ENCODE results near the gene FKBP15.
A peak's percentile ranks its signal among the peaks of the same experiment; 100 is the strongest.

DNA sequence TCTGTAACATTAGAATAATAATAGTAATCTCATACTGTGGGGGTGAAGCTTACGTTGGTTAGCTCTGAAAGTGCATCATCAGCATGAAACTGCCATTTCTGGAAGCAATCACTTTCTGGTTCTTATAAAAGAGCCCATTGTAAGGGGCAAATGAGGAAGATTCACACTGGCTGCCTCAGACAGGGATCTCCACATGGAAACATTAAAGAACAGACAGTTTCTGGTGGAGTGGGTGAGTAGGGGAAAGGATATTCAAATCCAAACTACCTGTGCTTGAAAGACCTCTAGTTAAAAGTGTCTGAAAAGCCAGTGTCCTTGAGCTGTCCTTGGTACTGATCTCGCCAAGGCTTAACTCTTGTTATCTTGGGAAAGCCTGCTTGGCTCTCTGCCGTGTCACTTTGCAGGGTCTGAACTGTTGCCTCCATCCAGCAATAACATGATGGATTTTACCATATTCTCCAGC is 89.4 kb downstream of the FKBP15 start:
- TF ChIP-seq MXI1 (IDR thresholded peaks at IDR 0.05; ENCODE audit: low read depth, low read length) (no peak), SMC3 (IDR thresholded peaks at IDR 0.05; ENCODE audit: low read depth, low read length) (no peak), GABPA (IDR thresholded peaks at IDR 0.05; ENCODE audit: low read depth) (no peak), RFX5 (IDR thresholded peaks at IDR 0.05; ENCODE audit: low read length) (no peak), TCF12 (IDR thresholded peaks at IDR 0.05) (no peak), EZH2phosphoT487 (IDR thresholded peaks at IDR 0.05; ENCODE audit: borderline replicate concordance, low read depth) (no peak)
- TF ChIP-seq, protein P1, sequence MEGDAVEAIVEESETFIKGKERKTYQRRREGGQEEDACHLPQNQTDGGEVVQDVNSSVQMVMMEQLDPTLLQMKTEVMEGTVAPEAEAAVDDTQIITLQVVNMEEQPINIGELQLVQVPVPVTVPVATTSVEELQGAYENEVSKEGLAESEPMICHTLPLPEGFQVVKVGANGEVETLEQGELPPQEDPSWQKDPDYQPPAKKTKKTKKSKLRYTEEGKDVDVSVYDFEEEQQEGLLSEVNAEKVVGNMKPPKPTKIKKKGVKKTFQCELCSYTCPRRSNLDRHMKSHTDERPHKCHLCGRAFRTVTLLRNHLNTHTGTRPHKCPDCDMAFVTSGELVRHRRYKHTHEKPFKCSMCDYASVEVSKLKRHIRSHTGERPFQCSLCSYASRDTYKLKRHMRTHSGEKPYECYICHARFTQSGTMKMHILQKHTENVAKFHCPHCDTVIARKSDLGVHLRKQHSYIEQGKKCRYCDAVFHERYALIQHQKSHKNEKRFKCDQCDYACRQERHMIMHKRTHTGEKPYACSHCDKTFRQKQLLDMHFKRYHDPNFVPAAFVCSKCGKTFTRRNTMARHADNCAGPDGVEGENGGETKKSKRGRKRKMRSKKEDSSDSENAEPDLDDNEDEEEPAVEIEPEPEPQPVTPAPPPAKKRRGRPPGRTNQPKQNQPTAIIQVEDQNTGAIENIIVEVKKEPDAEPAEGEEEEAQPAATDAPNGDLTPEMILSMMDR (IDR thresholded peaks at IDR 0.05): no peak
- TF ChIP-seq, protein P2, sequence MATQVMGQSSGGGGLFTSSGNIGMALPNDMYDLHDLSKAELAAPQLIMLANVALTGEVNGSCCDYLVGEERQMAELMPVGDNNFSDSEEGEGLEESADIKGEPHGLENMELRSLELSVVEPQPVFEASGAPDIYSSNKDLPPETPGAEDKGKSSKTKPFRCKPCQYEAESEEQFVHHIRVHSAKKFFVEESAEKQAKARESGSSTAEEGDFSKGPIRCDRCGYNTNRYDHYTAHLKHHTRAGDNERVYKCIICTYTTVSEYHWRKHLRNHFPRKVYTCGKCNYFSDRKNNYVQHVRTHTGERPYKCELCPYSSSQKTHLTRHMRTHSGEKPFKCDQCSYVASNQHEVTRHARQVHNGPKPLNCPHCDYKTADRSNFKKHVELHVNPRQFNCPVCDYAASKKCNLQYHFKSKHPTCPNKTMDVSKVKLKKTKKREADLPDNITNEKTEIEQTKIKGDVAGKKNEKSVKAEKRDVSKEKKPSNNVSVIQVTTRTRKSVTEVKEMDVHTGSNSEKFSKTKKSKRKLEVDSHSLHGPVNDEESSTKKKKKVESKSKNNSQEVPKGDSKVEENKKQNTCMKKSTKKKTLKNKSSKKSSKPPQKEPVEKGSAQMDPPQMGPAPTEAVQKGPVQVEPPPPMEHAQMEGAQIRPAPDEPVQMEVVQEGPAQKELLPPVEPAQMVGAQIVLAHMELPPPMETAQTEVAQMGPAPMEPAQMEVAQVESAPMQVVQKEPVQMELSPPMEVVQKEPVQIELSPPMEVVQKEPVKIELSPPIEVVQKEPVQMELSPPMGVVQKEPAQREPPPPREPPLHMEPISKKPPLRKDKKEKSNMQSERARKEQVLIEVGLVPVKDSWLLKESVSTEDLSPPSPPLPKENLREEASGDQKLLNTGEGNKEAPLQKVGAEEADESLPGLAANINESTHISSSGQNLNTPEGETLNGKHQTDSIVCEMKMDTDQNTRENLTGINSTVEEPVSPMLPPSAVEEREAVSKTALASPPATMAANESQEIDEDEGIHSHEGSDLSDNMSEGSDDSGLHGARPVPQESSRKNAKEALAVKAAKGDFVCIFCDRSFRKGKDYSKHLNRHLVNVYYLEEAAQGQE (IDR thresholded peaks at IDR 0.05; ENCODE audit: low read depth, low read length): peak; percentile 95

Measured in SK-N-SH (cell line).